ENCODE measurements around the gene SNAI1.
"Not testable (repeated sequence)": the region's sequence is repeated elsewhere in the genome, so short reads cannot be mapped to it uniquely, and the experiment has no call there.

The SNAI1 gene

DNA sequence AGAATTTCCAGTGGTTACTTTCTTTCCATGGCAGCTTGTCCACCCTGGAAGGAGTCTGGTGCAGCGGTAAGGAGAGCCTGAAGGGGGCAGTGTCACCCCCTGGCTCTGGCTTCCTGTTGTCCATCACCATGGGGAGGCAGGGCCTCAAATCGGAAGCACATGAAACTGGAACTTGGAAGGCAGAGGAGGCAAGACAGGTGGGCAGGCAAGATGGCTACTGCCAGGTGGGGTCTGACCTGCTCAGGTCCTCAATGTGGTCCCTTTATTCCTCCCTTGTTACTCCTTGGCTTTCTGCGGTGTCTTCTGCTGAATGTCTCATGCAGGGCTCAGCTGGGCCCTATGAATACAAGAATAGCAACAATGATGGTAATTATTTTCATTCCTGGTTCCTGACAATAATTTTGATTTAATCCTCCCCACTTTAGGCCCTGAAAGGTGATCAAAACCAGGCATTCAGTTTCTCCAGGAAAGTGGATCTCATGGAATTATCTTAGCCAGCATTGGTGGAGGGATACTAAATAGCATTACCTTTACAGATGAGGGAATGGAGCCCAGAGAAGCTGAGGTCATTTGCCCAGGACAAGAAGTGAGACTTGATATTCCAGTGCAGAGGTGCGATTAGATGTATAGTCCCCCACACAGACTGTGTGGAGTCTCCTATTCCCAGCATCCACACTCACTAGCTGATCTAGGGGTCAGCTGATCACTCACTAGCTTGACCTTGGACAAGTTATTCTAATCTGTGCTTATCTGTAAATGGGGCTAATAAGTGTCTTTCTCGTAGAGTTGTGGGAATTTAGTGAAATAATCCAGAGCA lies 17.6 kb upstream of the SNAI1 start:
- DNase-seq (ENCODE audit: low read depth), result no peak

- DNase-seq (ENCODE audit: low read depth), result no peak
Observed at GRCh38 chr20:49965781-49966305, 16.9 kb upstream of the SNAI1 start.

DNA sequence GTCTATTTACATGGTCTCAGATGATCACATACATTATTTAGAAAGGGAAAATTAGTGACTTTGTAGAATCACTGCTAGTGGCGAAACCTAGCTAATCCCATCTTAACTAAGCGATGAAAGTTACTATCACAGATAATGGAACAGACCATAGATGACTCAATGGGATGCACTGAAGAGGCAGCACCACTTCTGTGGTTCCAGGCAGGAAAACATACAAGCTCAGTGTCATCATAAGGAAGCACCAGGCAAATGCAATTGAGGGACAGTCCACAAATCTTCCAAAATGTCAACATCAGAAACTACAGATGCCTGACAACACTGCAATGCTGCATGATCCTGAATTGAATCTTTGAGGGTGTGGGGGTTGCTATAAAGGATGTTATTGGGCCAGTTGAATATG lies 15.9 kb upstream of the SNAI1 start:
- no peak for DNase-seq (ENCODE audit: low read depth)

DNA sequence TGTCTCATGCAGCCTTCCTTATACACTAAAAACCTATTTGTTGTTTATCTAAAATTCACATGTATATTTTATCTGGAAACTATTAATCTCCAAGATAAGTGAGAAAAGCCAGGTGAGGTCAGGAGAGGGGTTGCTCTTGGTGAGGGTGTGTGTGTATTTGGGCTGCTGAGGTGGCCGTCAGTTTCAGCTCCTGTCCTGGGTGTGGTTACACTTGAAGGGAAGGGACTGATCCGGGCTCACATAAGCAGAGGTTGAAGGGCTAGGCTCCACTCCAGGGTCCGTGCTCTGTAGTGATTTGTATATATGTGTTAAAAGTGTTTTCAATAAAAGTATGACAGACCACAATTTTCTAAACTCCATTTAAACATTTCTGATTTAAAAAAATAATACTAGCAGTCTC lies 13.5 kb upstream of the SNAI1 start:
- DNase-seq (ENCODE audit: low read depth), result no peak

GRCh38 chr20:49969946-49970345 lies 12.8 kb upstream of the SNAI1 start:
- DNase-seq (ENCODE audit: low read depth), result no peak

GRCh38 chr20:49970498-49970897 lies 12.3 kb upstream of the SNAI1 start:
- DNase-seq (ENCODE audit: low read depth), result no peak

DNA sequence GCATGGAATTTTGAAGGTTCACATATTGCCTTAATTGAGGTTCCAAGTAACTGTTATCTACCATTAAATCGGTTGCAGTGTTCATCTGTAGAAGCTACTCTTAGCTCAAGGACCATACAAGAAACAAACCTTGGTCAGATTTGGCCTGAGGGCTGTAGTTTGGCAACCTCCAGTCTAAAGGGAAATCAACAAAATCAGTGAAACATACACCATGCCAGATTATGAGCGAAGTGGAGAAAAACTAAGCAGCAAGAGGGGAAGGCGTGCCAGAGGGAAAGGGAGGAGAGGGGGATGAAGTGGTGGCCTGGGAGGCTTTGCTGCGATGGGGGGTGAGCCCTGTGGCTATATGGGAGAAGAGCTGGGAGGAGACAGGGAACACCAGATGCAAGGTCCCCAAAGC lies 8.8 kb upstream of the SNAI1 start:
- DNase-seq (ENCODE audit: low read depth), result no peak

DNA sequence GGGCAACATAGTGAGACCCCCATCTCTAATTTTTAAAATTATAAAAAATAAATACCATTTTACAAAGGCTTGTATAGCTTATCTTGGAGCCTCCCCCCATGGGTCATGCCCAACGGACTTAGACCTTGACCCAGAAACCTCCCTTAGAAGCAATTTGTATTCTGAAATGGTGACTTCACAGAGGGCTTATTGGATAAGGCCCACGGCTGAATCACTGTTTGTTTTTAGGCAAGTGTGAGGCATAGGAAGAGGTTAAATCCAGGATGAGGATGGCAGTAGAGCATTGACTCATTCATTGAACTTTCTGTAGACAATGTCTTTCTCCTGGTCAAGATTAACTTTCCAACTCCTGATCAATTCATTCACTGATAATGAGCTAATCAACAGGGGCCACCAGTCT lies 6.2 kb upstream of the SNAI1 start:
- DNase-seq (ENCODE audit: low read depth), result no peak

GRCh38 chr20:49977740-49978139 lies 5.0 kb upstream of the SNAI1 start:
- not testable (repeated sequence) for DNase-seq (ENCODE audit: low read depth)

DNA sequence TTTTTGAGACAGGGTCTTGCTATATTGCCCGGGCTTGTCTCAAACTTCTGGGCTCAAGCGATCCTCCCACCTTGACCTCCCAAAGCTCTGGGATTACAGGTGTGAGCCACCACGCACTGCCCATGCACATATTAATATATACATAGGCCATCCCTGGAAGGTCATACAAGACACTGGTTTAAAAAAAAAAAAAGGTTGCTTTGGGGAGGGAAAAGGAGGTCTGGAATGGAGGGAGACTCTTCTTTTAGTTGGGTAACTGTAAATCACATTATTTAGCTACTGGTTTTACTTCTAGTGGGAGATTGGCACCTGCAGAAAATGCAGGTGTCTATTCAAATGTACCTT lies 4.1 kb upstream of the SNAI1 start:
- no peak for DNase-seq (ENCODE audit: low read depth)

DNA sequence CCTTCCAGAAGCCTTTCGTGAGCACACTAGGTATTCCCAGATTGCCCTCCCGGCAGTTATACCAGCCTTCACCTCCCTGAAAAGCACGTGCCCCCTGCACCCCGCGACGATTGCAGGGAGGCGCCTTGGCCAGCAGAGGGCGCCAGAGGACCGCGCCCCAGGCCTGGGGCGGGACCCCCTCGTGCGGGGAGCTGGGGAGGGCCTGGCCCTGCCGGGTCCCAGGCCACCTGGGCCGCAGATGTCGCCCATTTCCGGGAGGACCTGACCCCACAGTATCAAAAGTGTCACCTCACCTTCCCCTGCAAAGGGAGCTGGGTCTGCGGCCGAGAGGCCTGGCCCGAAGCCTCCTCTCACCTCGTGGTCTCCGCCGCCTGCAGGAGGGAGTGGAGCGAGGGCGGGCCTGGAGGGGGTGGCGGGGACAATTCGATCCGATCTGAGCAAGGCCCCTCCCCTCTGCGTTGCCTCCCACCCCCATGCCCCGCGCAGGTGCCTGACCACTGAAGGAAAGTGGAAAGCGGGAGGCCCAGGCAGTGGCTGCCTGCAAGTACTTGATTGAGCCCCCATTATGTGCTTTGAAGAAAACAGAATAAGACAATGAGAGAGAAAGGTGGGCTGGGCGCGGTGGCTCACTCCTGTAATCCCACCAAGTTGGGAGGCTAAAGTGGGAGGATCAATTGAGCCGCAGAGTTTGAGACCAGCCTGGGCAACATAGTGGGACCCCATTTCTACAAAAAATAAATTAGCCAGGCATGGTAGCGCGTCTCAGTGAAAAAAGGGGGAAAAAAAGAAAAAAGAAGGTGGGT lies 3.5 kb upstream of the SNAI1 start:
- no peak for DNase-seq (ENCODE audit: low read depth)

- no peak for DNase-seq (ENCODE audit: low read depth)
Observed at GRCh38 chr20:49980140-49981008, 2.4 kb upstream of the SNAI1 start.

- no peak for DNase-seq (ENCODE audit: low read depth)
Observed at GRCh38 chr20:49981218-49982071, 1.3 kb upstream of the SNAI1 start.

GRCh38 chr20:49982072-49982345 lies 771 bp upstream of the SNAI1 start:
- DNase-seq (ENCODE audit: low read depth), result no peak

DNA sequence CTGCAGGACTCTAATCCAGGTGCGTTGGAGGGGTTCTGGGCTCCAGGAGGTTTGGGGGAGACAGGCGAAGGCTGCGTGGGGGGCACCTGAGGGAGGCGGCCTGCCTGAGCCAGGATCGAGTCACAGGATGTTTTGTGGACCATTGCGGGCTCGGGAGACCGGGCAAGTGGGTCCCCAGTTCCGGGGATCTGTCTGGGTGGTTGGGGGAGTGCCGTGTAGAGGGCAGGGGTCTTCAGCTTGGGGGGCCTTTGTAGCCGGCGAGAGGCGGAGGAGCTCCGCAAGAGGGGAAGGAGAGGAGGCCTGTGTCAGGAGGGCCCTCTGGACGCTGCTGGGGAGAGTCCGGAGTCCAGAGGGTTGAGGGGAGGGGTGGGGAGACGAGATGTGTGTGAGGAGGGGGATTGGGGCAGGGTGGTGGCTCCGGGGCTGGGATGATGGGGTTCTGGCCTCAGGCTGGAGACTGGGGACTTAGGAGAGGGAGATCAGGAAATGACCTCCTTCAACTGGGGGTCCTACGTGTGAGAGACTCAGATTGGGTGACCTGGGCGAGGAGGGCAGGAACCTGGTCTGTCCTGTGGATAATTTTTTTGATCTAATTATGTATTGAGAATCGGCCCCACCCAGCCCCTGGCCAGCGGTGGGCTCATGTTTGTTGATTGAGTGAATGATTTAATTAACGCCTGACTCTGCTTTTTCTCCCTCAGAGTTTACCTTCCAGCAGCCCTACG lies 505 bp downstream of the SNAI1 start:
- no peak for DNase-seq (ENCODE audit: low read depth)

DNA sequence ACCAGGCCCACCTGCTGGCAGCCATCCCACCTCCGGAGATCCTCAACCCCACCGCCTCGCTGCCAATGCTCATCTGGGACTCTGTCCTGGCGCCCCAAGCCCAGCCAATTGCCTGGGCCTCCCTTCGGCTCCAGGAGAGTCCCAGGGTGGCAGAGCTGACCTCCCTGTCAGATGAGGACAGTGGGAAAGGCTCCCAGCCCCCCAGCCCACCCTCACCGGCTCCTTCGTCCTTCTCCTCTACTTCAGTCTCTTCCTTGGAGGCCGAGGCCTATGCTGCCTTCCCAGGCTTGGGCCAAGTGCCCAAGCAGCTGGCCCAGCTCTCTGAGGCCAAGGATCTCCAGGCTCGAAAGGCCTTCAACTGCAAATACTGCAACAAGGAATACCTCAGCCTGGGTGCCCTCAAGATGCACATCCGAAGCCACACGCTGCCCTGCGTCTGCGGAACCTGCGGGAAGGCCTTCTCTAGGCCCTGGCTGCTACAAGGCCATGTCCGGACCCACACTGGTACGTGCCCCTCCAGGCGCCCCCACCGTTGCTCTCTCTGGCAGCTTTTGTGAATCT lies 1.1 kb downstream of the SNAI1 start:
- no peak for DNase-seq (ENCODE audit: low read depth)

- no peak for DNase-seq (ENCODE audit: low read depth)
Observed at GRCh38 chr20:49984426-49985153, 1.8 kb downstream of the SNAI1 start.

DNA sequence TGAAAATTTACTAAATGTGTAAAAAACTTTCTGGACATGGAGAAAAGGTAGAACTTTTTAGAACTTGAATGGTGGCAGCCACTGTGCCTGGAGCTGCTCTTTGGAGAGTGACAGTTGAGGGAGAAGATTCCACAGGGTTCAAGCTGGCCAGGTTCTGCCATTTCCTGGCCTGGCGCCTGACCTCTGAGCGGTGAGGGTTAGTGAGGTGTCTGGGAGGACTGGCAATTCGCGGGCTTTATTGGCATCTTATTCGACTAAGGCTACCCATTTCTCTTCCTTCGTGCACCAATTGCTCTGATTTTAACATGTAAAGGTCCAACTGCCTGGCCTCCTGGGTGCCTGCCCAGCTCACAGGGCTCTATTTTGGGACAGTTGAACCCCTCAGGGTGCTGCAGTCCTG lies 2.4 kb downstream of the SNAI1 start:
- DNase-seq (ENCODE audit: low read depth), result no peak

DNA sequence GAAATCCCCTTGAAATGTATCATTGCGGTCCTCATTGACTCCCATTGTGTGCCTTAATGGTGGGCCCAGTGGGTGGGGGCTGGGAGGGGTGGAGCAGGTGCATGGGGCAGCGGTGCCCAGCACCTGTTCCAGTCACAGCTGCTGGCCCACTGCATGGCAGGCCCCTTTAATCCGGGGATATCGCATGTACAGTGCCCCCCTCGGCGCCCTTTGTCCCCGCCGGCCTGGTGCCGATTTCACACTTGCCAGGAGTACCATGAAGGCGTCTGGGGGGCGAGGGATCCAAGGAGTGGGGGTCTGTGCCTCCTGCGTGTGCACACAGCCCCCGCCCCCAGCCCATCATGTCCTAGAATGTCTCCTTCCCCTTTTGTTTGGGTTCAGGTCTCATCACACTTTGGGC lies 2.8 kb downstream of the SNAI1 start:
- no peak for DNase-seq (ENCODE audit: low read depth)

GRCh38 chr20:49986049-49986448 lies 3.3 kb downstream of the SNAI1 start:
- no peak for DNase-seq (ENCODE audit: low read depth)
